ENCODE results near the gene TSSK1B. TPM values are rescaled to one million over a fixed set of nuclear protein-coding genes. Genes with fewer than 3 reads are reported as not detected.

The TSSK1B gene
- total and polyA plus RNA-seq, 2 of the 8 experiments (the other 6 are each of a cell fraction or from before 2014, with no cell fraction given), result 0.05 TPM; not detected in 1

GRCh38 chr5:113394658-113395057, 40.1 kb downstream of the TSSK1B start:
- Histone ChIP-seq H3K79me2 (ENCODE audit: control insufficient read depth in 1 of 2, insufficient read depth in 2 of 2, low read length in 2 of 2) (no peaks in the 10 kb centered on the region), H3K14ac (ENCODE audit: insufficient read length) (no peak overlapping the region), H2BK15ac (ENCODE audit: low read length) (no peak overlapping the region), H3K27ac (ENCODE audit: low read depth, low read length) (no peak overlapping the region), H4K5ac (ENCODE audit: insufficient read length, low read depth, low read length) (no peak overlapping the region), H3K4me2 (ENCODE audit: insufficient read depth in 1 of 2, low read depth in 2 of 2, low read length in 2 of 2) (no peak overlapping the region), H2BK20ac (ENCODE audit: low read length) (no peak overlapping the region), H2BK120ac (replicated peaks; ENCODE audit: low read depth, low read length) (no peak overlapping the region), H4K91ac (replicated peaks; ENCODE audit: insufficient read length, low read length) (no peak overlapping the region), H3K27me3 (replicated peaks in 1 of 4; ENCODE audit: control insufficient read depth in 3 of 4, extremely low read depth in 1 of 4, insufficient read depth in 3 of 4, low read length in 3 of 4) (no peaks in the 10 kb centered on the region), H3K4me1 (replicated peaks in 1 of 4; ENCODE audit: control insufficient read depth in 3 of 4, insufficient read depth in 4 of 4, low read length in 3 of 4) (no peaks in the 10 kb centered on the region), H3K9me3 (ENCODE audit: insufficient read depth in 2 of 2, low read depth in 1 of 2, low read length in 1 of 2) (no peaks in the 10 kb centered on the region), H3K4ac (replicated peaks; ENCODE audit: insufficient read length, low read depth, low read length) (no peak overlapping the region), H3K79me1 (ENCODE audit: low read depth, low read length) (no peaks in the 10 kb centered on the region), H3K18ac (ENCODE audit: extremely low read depth, low read length) (no peak overlapping the region), H2AFZ (ENCODE audit: low read length) (no peak overlapping the region), H3K56ac (replicated peaks; ENCODE audit: insufficient read length, low read depth, low read length) (no peak overlapping the region), H4K20me1 (replicated peaks in 1 of 2; ENCODE audit: control insufficient read depth in 1 of 2, insufficient read depth in 2 of 2, low read length in 2 of 2) (no peaks in the 10 kb centered on the region), H3K23ac (ENCODE audit: insufficient read length) (no peak overlapping the region), H2BK12ac (ENCODE audit: low read depth, low read length) (no peak overlapping the region), H4K8ac (ENCODE audit: extremely low read depth, insufficient read depth, low read length) (no peak overlapping the region), H3K23me2 (ENCODE audit: low read depth, low read length) (no peaks in the 10 kb centered on the region), H2AK5ac (ENCODE audit: low read depth, low read length) (no peak overlapping the region), H3K36me3 (ENCODE audit: control insufficient read depth in 2 of 4, insufficient read depth in 4 of 4, low read length in 3 of 4) (no peaks in the 10 kb centered on the region), H3K4me3 (ENCODE audit: extremely low read depth in 1 of 4, insufficient read depth in 2 of 4, low read depth in 3 of 4, low read length in 4 of 4) (no peak overlapping the region), H2BK5ac (ENCODE audit: low read depth, low read length) (no peak overlapping the region), H3K9ac (replicated peaks in 1 of 4; ENCODE audit: extremely low read depth in 1 of 4, low read depth in 3 of 4, low read length in 3 of 4) (no peak overlapping the region)
- no peak for TF ChIP-seq GTF2F1 (IDR thresholded peaks at IDR 0.05; ENCODE audit: borderline replicate concordance, low read depth, low read length)
- no peak for TF ChIP-seq JUN (IDR thresholded peaks at IDR 0.05; ENCODE audit: low read depth, low read length)
- no peak for TF ChIP-seq SP1 (IDR thresholded peaks at IDR 0.05; ENCODE audit: low read depth, low read length)
- TF ChIP-seq NANOG (IDR thresholded peaks at IDR 0.05; ENCODE audit: insufficient read depth, low read depth, low read length, poor library complexity, severe bottlenecking), result no peak
- TF ChIP-seq CHD2 (IDR thresholded peaks at IDR 0.05; ENCODE audit: low read length), result no peak
- no peak for TF ChIP-seq RXRA (IDR thresholded peaks at IDR 0.05; ENCODE audit: insufficient read depth, low read depth, low read length)
- no peak for TF ChIP-seq HDAC6 (IDR thresholded peaks at IDR 0.05; ENCODE audit: low read depth, low read length)
- FAIRE-seq (no peak), DNase-seq (ENCODE audit: low read depth in 1 of 2, low spot score in 2 of 2) (no peak)
- WGBS, 2 experiments (ENCODE audit: extremely low coverage in 1 of 2, insufficient coverage in 1 of 2, insufficient read length in 1 of 2, insufficient replicate concordance in 2 of 2, low coverage in 1 of 2, low lambda C conversion rate in 2 of 2, missing lambda C conversion rate in 1 of 2), result 98% methylated on average over 2 of the region's 2 CpGs; no CpG with 5 or more reads in 1 of the 2 experiments
- ChIA-PET CTCF (ENCODE audit: partially characterized antibody) (interaction anchor here (1.2 to 1.9 kb wide), 3 partner anchors 9 to 80 kb away, joined by 3 to 9 read pairs (median 3); no protein-coding TSS in a partner anchor), POLR2A (ENCODE audit: partially characterized antibody) (no interaction called here)
